Measurements from ENCODE around the gene NUSAP1.
"Not testable (repeated sequence)": the region's sequence is repeated elsewhere in the genome, so short reads cannot be mapped to it uniquely, and the experiment has no call there.

The NUSAP1 gene

GRCh38 chr15:41333026-41333562 lies 413 bp downstream of the NUSAP1 start:
- no peak for DNase-seq (ENCODE audit: low read depth in 2 of 2)

- no peak for DNase-seq (ENCODE audit: low read depth in 2 of 2)
Measured at GRCh38 chr15:41334293-41335120, 1.8 kb downstream of the NUSAP1 start.

- no peak for DNase-seq (ENCODE audit: low read depth in 2 of 2)
Measured at GRCh38 chr15:41336549-41336948, 3.9 kb downstream of the NUSAP1 start.

GRCh38 chr15:41337047-41337446 lies 4.4 kb downstream of the NUSAP1 start:
- DNase-seq (ENCODE audit: low read depth in 2 of 2) = no peak

- DNase-seq (ENCODE audit: low read depth in 2 of 2) = no peak
Measured at GRCh38 chr15:41337631-41338522, 5.2 kb downstream of the NUSAP1 start.

- DNase-seq (ENCODE audit: low read depth in 2 of 2) = no peak
Measured at GRCh38 chr15:41340189-41340695, 7.6 kb downstream of the NUSAP1 start.

GRCh38 chr15:41341519-41341918 lies 8.8 kb downstream of the NUSAP1 start:
- no peak for DNase-seq (ENCODE audit: low read depth in 2 of 2)

GRCh38 chr15:41347236-41347635 lies 14.6 kb downstream of the NUSAP1 start:
- no peak for DNase-seq (ENCODE audit: low read depth in 2 of 2)

- DNase-seq (ENCODE audit: low read depth in 2 of 2) = no peak
Measured at GRCh38 chr15:41350057-41350717, 17.5 kb downstream of the NUSAP1 start.

- DNase-seq (ENCODE audit: low read depth in 2 of 2) = no peak
Measured at GRCh38 chr15:41354371-41354770, 21.7 kb downstream of the NUSAP1 start.

GRCh38 chr15:41367418-41367817 lies 34.7 kb downstream of the NUSAP1 start:
- no peak for DNase-seq (ENCODE audit: low read depth in 2 of 2)

GRCh38 chr15:41377978-41378377 lies 45.3 kb downstream of the NUSAP1 start:
- DNase-seq (ENCODE audit: low read depth in 2 of 2) = no peak

- not testable (repeated sequence) for DNase-seq (ENCODE audit: low read depth in 2 of 2)
Measured at GRCh38 chr15:41383974-41384749, 51.5 kb downstream of the NUSAP1 start.

- DNase-seq (ENCODE audit: low read depth in 2 of 2) = no peak
Measured at GRCh38 chr15:41387646-41388045, 55.0 kb downstream of the NUSAP1 start.

- no peak for DNase-seq (ENCODE audit: low read depth in 2 of 2)
Measured at GRCh38 chr15:41392659-41393058, 60.0 kb downstream of the NUSAP1 start.

- DNase-seq (ENCODE audit: low read depth in 2 of 2) = no peak
Measured at GRCh38 chr15:41394924-41395323, 62.2 kb downstream of the NUSAP1 start.

GRCh38 chr15:41396111-41396510 lies 63.4 kb downstream of the NUSAP1 start:
- DNase-seq (ENCODE audit: low read depth in 2 of 2) = no peak

GRCh38 chr15:41401904-41402267 lies 69.2 kb downstream of the NUSAP1 start:
- no peak for DNase-seq (ENCODE audit: low read depth in 2 of 2)

- no peak for DNase-seq (ENCODE audit: low read depth in 2 of 2)
Measured at GRCh38 chr15:41407341-41407740, 74.7 kb downstream of the NUSAP1 start.

GRCh38 chr15:41408234-41408641 lies 75.6 kb downstream of the NUSAP1 start:
- DNase-seq (ENCODE audit: low read depth in 2 of 2) = no peak

GRCh38 chr15:41411031-41411430 lies 78.3 kb downstream of the NUSAP1 start:
- no peak for DNase-seq (ENCODE audit: low read depth in 2 of 2)

Data from stimulated activated CD8-positive, alpha-beta memory T cell treated with anti-CD3 and anti-CD28 coated beads, Interleukin-2, amount 100 ng/mL, for 48 hours (primary cell).